NCI-H1694 (cell line): ENCODE measurements around the gene CNTF.
"Not testable (repeated sequence)": the region's sequence is repeated elsewhere in the genome, so short reads cannot be mapped to it uniquely, and the experiment has no call there.

Experiments used
- DNase-seq: peaks from one replicate; lab custom pipeline; 2025; lab: John Stamatoyannopoulos, UW

Gene CNTF

GRCh38 chr11:58622344-58622743 lies at the start of gene CNTF:
CNTF (plus strand) TSS chr11:58622665; CDS start chr11:58622753, 88 bp downstream.
- DNase-seq = no peak

GRCh38 chr11:58572906-58573305 lies 49.6 kb upstream of the CNTF start:
- not testable (repeated sequence) for DNase-seq

- DNase-seq = no peak
Observed at GRCh38 chr11:58573451-58574104, 48.9 kb upstream of the CNTF start.

- DNase-seq = no peak
Observed at GRCh38 chr11:58574881-58575280, 47.6 kb upstream of the CNTF start.

GRCh38 chr11:58575377-58576020 lies 47.0 kb upstream of the CNTF start, which contains the start of gene LPXN:
LPXN (minus strand) TSS chr11:58575856; CDS start chr11:58575772, 84 bp downstream.
- no peak for DNase-seq

- DNase-seq = no peak
Observed at GRCh38 chr11:58576887-58577471, 45.5 kb upstream of the CNTF start.

- no peak for DNase-seq
Observed at GRCh38 chr11:58577555-58578135, 44.8 kb upstream of the CNTF start.

GRCh38 chr11:58578136-58578634 lies 44.3 kb upstream of the CNTF start:
- peak; percentile 95 for DNase-seq

GRCh38 chr11:58578635-58579191 lies 43.8 kb upstream of the CNTF start, which contains the start of gene ZFP91:
ZFP91 (plus strand) TSS chr11:58579063; CDS start chr11:58579282, 219 bp downstream.
- peak; percentile 92 for DNase-seq

GRCh38 chr11:58579192-58580129 lies 43.0 kb upstream of the CNTF start:
- DNase-seq = peak; percentile 76

GRCh38 chr11:58580311-58580710 lies 42.2 kb upstream of the CNTF start:
- DNase-seq = no peak

GRCh38 chr11:58582437-58582836 lies 40.0 kb upstream of the CNTF start:
- no peak for DNase-seq

- no peak for DNase-seq
Observed at GRCh38 chr11:58586998-58587397, 35.5 kb upstream of the CNTF start.

GRCh38 chr11:58591659-58592058 lies 30.8 kb upstream of the CNTF start:
- DNase-seq = no peak

GRCh38 chr11:58592760-58593472 lies 29.5 kb upstream of the CNTF start:
- DNase-seq = no peak

GRCh38 chr11:58594826-58595225 lies 27.6 kb upstream of the CNTF start:
- no peak for DNase-seq

GRCh38 chr11:58596621-58597020 lies 25.8 kb upstream of the CNTF start:
- DNase-seq = no peak

- no peak for DNase-seq
Observed at GRCh38 chr11:58597486-58598144, 24.9 kb upstream of the CNTF start.

- DNase-seq = no peak
Observed at GRCh38 chr11:58600510-58600909, 22.0 kb upstream of the CNTF start.
